ENCODE data around the gene MOSPD3. TPM values are rescaled to one million over a fixed set of nuclear protein-coding genes. Genes with fewer than 3 reads are reported as not detected.

Gene MOSPD3
- total and polyA plus RNA-seq, 2 experiments from 2014 or later, result 8.8 to 44.4 TPM

DNA sequence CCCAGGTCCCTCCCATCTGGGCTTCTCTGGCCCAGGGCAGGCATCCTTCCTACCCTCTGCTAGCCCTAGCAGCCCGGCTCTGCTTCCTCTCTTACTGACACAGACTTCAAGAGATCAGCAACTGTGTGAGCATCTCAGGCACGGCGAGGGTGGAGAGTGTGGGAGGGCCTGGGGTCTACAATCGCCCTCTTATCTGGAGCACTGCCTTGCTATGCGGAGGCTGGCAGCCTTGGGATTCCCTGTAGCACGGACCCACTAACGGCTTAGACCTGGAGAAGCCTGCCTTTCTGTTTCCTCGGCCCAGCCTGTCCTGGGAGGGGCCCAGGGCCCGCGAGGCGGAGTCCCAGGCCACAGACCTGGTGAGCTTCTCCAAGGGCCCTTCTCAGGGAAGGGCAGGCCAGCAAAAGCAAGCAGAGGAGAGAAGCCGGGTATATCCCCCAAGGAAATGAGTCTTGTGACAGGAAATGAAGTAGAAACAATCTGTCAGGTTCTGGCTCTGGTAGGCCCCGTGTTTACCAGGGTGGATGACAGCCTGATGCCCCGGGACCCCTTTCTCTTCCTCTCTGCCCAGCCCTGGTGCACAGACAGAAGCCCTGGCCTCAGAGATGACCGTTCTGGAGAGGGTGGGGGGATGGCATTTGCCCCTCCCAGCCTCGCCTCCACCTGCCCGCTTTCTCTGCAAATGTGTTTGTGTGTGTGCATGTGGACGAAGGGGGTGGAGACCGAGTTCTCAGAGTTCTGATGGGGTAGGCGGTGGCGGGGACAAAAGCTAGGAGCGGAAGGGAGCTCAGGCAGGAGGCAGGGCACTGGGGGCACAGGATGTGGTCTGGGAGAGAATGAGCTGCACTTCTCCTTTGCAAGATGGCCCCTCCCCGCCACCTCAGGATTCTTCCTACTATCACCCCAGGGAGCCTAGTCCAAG is 28.9 kb upstream of the MOSPD3 start:
- Histone ChIP-seq H2AFZ (no peak overlapping the region), H3K36me3 (replicated peaks; ENCODE audit: insufficient read depth, low read depth) (no peaks in the 10 kb centered on the region), H3K4me2 (peak overlapping the region; percentile 89), H3K27me3 (no peaks in the 10 kb centered on the region), H3K9me3 (ENCODE audit: low read depth) (no peaks in the 10 kb centered on the region), H3K4me1 (ENCODE audit: insufficient read depth) (peaks cover 24% of the 10 kb centered on the region), H3K4me3 (peak overlapping the region; percentile 19), H3K9me2 (replicated peaks; ENCODE audit: insufficient read depth) (no peaks in the 10 kb centered on the region), H4K20me1 (ENCODE audit: insufficient read depth, poor library complexity, severe bottlenecking) (peaks cover 17% of the 10 kb centered on the region), H3K79me2 (peaks cover 35% of the 10 kb centered on the region), H3K27ac (peak overlapping the region; percentile 92)
- DNase-seq (ENCODE audit: low spot score), result peak; percentile 77
- WGBS (ENCODE audit: low lambda C conversion rate, missing lambda C conversion rate), result 50% methylated on average over 23 of the region's 23 CpGs
- no peak for TF ChIP-seq EZH2phosphoT487 (IDR thresholded peaks at IDR 0.05; ENCODE audit: low read depth, severe bottlenecking, unreplicated experiment)

DNA sequence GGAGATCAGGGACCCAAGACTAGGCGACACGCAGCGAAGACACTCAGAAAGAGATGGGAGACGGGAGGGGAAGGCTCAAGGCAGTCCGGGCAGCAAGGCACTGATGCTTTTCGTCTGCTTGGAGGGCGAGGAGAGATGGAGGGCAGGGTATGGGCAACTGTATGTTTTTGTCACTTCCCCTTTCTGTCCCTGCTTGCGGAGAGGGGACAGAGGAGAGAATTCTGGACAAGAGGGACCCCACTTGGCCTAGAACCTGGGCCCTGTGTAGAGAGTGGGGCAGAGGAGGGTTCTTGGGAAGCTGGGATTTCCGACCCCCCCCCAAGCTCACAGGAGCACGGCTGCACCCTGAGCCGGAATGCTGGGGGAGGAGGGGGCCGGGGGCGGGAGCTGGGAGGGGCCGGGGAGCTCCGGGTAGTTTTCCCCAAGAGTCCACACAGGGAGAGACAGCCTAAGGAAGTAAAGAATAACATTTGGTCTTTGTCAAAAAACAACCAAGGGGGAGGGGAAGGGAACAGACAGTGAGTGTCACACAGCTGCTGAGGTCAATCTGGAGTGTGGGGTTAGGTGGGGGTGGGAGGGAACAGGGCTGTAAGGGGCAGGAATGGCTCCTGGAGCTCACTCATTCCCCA is 28.2 kb upstream of the MOSPD3 start:
- WGBS (ENCODE audit: low lambda C conversion rate, missing lambda C conversion rate), result 62% methylated on average over 11 of the region's 15 CpGs
- peaks cover 35% of the 10 kb centered on the region for H3K79me2 ChIP-seq
- no peak overlapping the region for H2AFZ ChIP-seq
- peaks cover 24% of the 10 kb centered on the region for H3K4me1 ChIP-seq (ENCODE audit: insufficient read depth)
- no peaks in the 10 kb centered on the region for H3K27me3 ChIP-seq
- H3K9me3 ChIP-seq (ENCODE audit: low read depth), result no peaks in the 10 kb centered on the region
- peak overlapping the region; percentile 89 for H3K4me2 ChIP-seq
- peaks cover 17% of the 10 kb centered on the region for H4K20me1 ChIP-seq (ENCODE audit: insufficient read depth, poor library complexity, severe bottlenecking)
- DNase-seq (ENCODE audit: low spot score), result peak; percentile 72
- H3K4me3 ChIP-seq, result peak overlapping the region; percentile 36
- no peak for TF ChIP-seq CTCF (IDR thresholded peaks at IDR 0.05; ENCODE audit: poor library complexity)
- TF ChIP-seq EZH2 (IDR thresholded peaks at IDR 0.05; ENCODE audit: borderline replicate concordance), result no peak
- no peak for TF ChIP-seq EZH2phosphoT487 (IDR thresholded peaks at IDR 0.05; ENCODE audit: low read depth, severe bottlenecking, unreplicated experiment)
- H3K36me3 ChIP-seq (replicated peaks; ENCODE audit: insufficient read depth, low read depth), result no peaks in the 10 kb centered on the region
- H3K27ac ChIP-seq, result peak overlapping the region; percentile 92
- H3K9me2 ChIP-seq (replicated peaks; ENCODE audit: insufficient read depth), result no peaks in the 10 kb centered on the region

- Histone ChIP-seq H3K4me3 (peak overlapping the region; percentile 36), H4K20me1 (ENCODE audit: insufficient read depth, poor library complexity, severe bottlenecking) (peaks cover 17% of the 10 kb centered on the region), H3K9me3 (ENCODE audit: low read depth) (no peaks in the 10 kb centered on the region), H2AFZ (no peak overlapping the region), H3K9me2 (replicated peaks; ENCODE audit: insufficient read depth) (no peaks in the 10 kb centered on the region), H3K36me3 (replicated peaks; ENCODE audit: insufficient read depth, low read depth) (no peaks in the 10 kb centered on the region), H3K4me1 (ENCODE audit: insufficient read depth) (peaks cover 26% of the 10 kb centered on the region), H3K79me2 (peaks cover 35% of the 10 kb centered on the region), H3K27ac (peak overlapping the region; percentile 92), H3K27me3 (no peaks in the 10 kb centered on the region), H3K4me2 (peak overlapping the region; percentile 89)
- WGBS (ENCODE audit: low lambda C conversion rate, missing lambda C conversion rate), result 2% methylated on average over 14 of the region's 20 CpGs
- DNase-seq (ENCODE audit: low spot score), result peak; percentile 89
- TF ChIP-seq EZH2phosphoT487 (IDR thresholded peaks at IDR 0.05; ENCODE audit: low read depth, severe bottlenecking, unreplicated experiment) (no peak), EZH2 (IDR thresholded peaks at IDR 0.05; ENCODE audit: borderline replicate concordance) (no peak), CTCF (IDR thresholded peaks at IDR 0.05; ENCODE audit: poor library complexity) (no peak)
These were observed 27.4 kb upstream of the MOSPD3 start for GRCh38 chr7:100584683-100585510.
